Measurements from ENCODE around the gene USP25. TPM values are rescaled to one million over a fixed set of nuclear protein-coding genes. Genes with fewer than 3 reads are reported as not detected.
A peak's percentile ranks its signal among the peaks of the same experiment; 100 is the strongest.
"Not testable (repeated sequence)": the region's sequence is repeated elsewhere in the genome, so short reads cannot be mapped to it uniquely, and the experiment has no call there.

The USP25 gene
- total RNA-seq, 2 donors from 2014 or later: 20.9 to 32.7 TPM

- DNase-seq (ENCODE audit: low spot score in 2 of 2) (no peak), ATAC-seq (no peak)
- no peaks in the 10 kb centered on the region for H3K9me3 Mint-ChIP-seq
- peaks cover 6 to 8% of the 10 kb centered on the region in 2 donors for H3K36me3 Mint-ChIP-seq
- no peak overlapping the region for H3K27ac Mint-ChIP-seq
Observed at GRCh38 chr21:15728046-15728445, 1.7 kb upstream of the USP25 start.

DNA sequence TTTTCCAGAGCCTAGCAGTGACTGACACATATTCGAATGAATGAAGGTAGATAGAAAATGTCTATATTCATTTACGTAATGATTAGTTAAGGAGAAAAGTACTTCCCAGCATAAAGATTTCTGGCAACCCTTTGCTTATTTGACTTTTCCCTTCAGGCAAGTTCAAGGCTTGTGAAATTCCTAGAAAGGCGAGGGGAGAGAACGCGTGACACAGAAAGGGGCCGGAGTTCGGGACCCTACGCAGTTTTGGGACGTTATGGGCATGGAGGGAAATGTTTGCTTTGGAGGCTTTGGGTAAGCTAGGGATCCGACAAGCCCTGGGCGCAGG, 472 bp upstream of the USP25 start:
- ATAC-seq (no peak), DNase-seq (ENCODE audit: low spot score in 2 of 2) (no peak)
- Mint-ChIP-seq H3K36me3 (peaks cover 6 to 8% of the 10 kb centered on the region in 2 donors), H3K9me3 (no peaks in the 10 kb centered on the region), H3K27ac (no peak overlapping the region)

DNA sequence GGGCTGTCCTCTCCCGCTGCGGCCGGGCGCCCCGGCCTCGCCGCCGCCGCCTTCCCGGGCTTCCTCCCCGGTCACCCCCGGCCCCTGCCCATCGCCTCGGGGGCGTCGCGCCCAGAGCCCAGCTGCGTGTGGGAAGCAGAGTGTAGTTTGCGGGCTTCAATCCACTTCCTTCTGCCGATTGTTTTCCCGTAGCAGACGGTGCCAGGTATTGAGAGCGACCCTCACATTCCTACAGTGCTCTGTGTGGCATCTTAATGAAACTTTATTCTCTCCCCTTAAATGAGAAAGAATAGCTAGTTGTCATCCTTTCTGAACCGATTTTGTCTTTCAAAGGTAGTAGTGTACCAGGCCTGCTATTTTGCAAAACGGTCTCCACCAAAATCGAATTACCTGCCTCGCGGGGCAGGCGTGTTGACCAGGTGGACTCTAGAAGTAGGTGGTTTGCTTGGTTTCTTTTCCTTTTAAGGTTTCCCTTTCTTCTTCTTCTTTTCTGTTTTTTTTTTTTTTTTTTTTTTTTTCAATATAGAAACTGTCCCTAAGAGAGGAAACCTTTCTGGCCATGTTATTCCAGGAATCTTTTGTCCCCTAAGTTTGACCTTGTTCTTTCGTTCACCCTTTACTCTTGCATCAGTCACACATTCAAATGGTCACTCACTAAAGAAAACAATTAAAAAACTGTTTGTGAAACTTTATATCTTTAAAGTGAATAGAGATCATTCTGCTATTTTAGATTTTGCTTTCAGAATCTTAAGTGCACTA, 881 bp downstream of the USP25 start:
- peak overlapping the region; percentile 89 to 93 for H3K27ac Mint-ChIP-seq
- H3K9me3 Mint-ChIP-seq: no peaks in the 10 kb centered on the region
- peak in 1 of 2 donors; percentile 0 for ATAC-seq
- H3K36me3 Mint-ChIP-seq: peaks cover 6 to 8% of the 10 kb centered on the region in 2 donors
- no peak for DNase-seq (ENCODE audit: low spot score in 2 of 2)

DNA sequence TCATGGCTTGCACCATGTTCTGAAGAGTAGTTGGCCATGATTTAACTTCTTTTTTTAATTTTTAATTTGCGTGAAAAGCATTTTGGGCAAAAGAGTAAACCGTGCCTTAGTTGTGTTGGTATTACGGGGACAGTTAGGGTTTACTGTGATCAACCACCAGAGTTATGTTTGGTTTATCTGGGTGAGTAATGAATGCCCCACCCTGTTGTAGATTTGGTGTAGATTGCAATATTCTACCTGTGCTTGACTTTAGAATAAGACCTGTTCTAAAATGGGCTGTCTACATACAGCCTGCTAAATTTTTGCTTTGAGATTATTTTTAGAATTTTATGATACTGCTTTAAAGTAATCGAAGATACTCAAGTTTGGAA, 1.4 kb downstream of the USP25 start:
- no peak for ATAC-seq
- DNase-seq (ENCODE audit: low spot score in 2 of 2): no peak
- peaks cover 6 to 8% of the 10 kb centered on the region in 2 donors for H3K36me3 Mint-ChIP-seq
- H3K9me3 Mint-ChIP-seq: no peaks in the 10 kb centered on the region
- peak overlapping the region; percentile 79 to 89 for H3K27ac Mint-ChIP-seq

- no peak for DNase-seq (ENCODE audit: low spot score in 2 of 2)
Observed at GRCh38 chr21:15732290-15732995, 2.7 kb downstream of the USP25 start.

DNA sequence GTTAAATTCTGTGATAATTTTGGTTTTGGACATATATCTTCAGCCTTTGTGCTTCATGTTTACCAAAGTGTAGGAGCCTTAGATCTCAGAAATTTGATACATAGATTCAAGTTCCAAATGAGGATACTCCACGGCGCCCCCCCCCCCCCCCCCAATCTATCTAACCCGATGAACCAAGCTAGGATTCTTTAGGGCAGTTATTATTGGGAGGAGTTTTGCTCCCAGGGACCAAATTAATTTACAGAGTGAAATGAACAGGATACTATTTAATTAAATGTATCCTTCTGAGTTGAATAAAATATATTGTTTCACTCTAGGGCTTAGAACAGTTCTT, 3.2 kb downstream of the USP25 start:
- ATAC-seq (no peak), DNase-seq (ENCODE audit: low spot score in 2 of 2) (no peak)
- peak overlapping the region; percentile 74 to 78 for H3K27ac Mint-ChIP-seq
- H3K9me3 Mint-ChIP-seq: no peaks in the 10 kb centered on the region
- peaks cover 6 to 18% of the 10 kb centered on the region in 2 donors for H3K36me3 Mint-ChIP-seq

More at GRCh38 chr21:15732290-15732995, 2.7 kb downstream of the USP25 start:
- Mint-ChIP-seq H3K9me3 (no peaks in the 10 kb centered on the region), H3K36me3 (peaks cover 6 to 13% of the 10 kb centered on the region in 2 donors), H3K27ac (peak overlapping the region; percentile 78 to 90)
- peak; percentile 53 to 57 for ATAC-seq

GRCh38 chr21:15735409-15735808, 5.6 kb downstream of the USP25 start:
- peaks cover 4 to 22% of the 10 kb centered on the region in 2 donors for H3K36me3 Mint-ChIP-seq
- peak overlapping the region in 1 of 2 donors; percentile 72 for H3K27ac Mint-ChIP-seq
- DNase-seq (ENCODE audit: low spot score in 2 of 2): no peak
- H3K9me3 Mint-ChIP-seq: no peaks in the 10 kb centered on the region
- ATAC-seq: no peak

GRCh38 chr21:15735931-15736330, 6.1 kb downstream of the USP25 start:
- H3K27ac Mint-ChIP-seq: peak overlapping the region in 1 of 2 donors; percentile 72
- not testable (repeated sequence) for DNase-seq (ENCODE audit: low spot score in 2 of 2); H3K9me3 Mint-ChIP-seq; ATAC-seq
- H3K36me3 Mint-ChIP-seq: peaks cover 0 to 17% of the 10 kb centered on the region in 2 donors

- Mint-ChIP-seq H3K36me3 (peaks cover 0 to 33% of the 10 kb centered on the region in 2 donors), H3K27ac (peak overlapping the region in 1 of 2 donors; percentile 29)
- not testable (repeated sequence) for DNase-seq (ENCODE audit: low spot score in 2 of 2); ATAC-seq; H3K9me3 Mint-ChIP-seq
Observed at GRCh38 chr21:15738779-15739178, 9.0 kb downstream of the USP25 start.

DNA sequence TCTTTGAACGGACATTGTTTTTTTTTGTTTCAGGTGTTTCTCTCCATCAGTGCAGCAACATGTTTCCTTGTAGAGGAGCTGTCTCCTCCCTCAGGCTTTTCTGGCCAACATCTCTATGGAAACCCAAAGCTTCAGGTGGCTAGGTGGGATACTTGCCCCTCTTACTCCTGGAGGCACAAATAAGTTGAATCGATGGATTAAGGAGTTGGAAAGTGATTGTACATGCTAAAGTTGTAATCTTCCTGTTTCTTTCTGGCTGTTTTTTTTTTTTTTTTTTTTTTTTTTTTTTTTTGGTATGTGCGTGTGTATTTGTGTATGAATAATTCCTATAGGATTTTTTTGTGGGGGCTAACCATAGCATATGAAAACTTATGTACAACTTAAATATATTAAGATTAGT, 10.6 kb downstream of the USP25 start:
- DNase-seq (ENCODE audit: low spot score in 2 of 2): no peak
- no peaks in the 10 kb centered on the region for H3K9me3 Mint-ChIP-seq
- peaks cover 0 to 33% of the 10 kb centered on the region in 2 donors for H3K36me3 Mint-ChIP-seq
- no peak for ATAC-seq
- no peak overlapping the region for H3K27ac Mint-ChIP-seq

DNA sequence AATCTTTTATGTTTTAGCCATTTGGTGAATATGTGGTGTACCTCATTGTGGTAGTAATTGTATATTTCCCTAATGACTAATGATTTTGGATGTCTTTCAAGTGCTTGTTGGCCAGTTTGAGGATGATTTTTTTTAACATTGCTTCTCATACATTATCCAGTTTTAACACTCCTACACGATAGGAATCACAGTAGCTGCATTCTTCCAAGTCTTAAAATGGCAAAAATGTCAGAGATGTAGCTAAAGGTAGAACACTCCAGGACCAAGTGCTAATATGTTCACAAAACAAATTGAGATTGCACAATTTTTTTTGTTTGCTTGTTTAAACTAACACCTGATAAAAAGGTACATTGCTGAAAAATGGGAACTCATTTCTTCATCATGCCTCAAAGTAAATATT, 11.7 kb downstream of the USP25 start:
- Mint-ChIP-seq H3K27ac (no peak overlapping the region), H3K9me3 (no peaks in the 10 kb centered on the region), H3K36me3 (peaks cover 0 to 38% of the 10 kb centered on the region in 2 donors)
- ATAC-seq (no peak), DNase-seq (ENCODE audit: low spot score in 2 of 2) (no peak)

GRCh38 chr21:15742052-15742670, 12.4 kb downstream of the USP25 start:
- Mint-ChIP-seq H3K9me3 (no peaks in the 10 kb centered on the region), H3K36me3 (peaks cover 0 to 37% of the 10 kb centered on the region in 2 donors), H3K27ac (peak overlapping the region in 1 of 2 donors; percentile 30)
- ATAC-seq (no peak), DNase-seq (ENCODE audit: low spot score in 2 of 2) (no peak)

GRCh38 chr21:15742694-15743093, 12.9 kb downstream of the USP25 start:
- DNase-seq (ENCODE audit: low spot score in 2 of 2) (no peak), ATAC-seq (no peak)
- H3K36me3 Mint-ChIP-seq: peaks cover 0 to 32% of the 10 kb centered on the region in 2 donors
- H3K9me3 Mint-ChIP-seq: no peaks in the 10 kb centered on the region
- H3K27ac Mint-ChIP-seq: peak overlapping the region in 1 of 2 donors; percentile 30

DNA sequence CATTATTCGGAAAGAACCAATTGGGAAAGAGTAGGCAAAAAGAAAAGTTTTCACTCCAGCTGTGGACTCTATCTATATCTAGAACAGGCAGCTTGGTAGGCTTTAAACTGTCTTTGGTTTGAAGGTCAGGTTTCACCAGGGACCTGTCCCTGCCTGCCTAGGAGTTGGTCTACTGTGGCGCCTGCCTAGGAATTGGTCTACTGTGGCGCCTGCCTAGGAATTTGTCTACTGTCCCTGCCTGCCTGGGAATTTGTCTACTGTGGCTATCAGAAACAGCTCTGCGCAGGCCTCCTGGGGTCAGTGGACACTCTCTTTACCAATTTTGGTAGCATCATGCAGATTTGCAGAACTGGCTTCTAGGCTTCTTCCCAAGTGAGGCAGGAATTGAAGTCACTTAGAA, 13.8 kb downstream of the USP25 start:
- ATAC-seq: no peak
- Mint-ChIP-seq H3K9me3 (no peaks in the 10 kb centered on the region), H3K27ac (peak overlapping the region in 1 of 2 donors; percentile 30), H3K36me3 (peaks cover 0 to 24% of the 10 kb centered on the region in 2 donors)
- no peak for DNase-seq (ENCODE audit: low spot score in 2 of 2)

- DNase-seq (ENCODE audit: low spot score in 2 of 2) (no peak), ATAC-seq (no peak)
- Mint-ChIP-seq H3K36me3 (peaks cover 0 to 32% of the 10 kb centered on the region in 2 donors), H3K27ac (no peak overlapping the region), H3K9me3 (no peaks in the 10 kb centered on the region)
Observed at GRCh38 chr21:15744926-15745325, 15.1 kb downstream of the USP25 start.

DNA sequence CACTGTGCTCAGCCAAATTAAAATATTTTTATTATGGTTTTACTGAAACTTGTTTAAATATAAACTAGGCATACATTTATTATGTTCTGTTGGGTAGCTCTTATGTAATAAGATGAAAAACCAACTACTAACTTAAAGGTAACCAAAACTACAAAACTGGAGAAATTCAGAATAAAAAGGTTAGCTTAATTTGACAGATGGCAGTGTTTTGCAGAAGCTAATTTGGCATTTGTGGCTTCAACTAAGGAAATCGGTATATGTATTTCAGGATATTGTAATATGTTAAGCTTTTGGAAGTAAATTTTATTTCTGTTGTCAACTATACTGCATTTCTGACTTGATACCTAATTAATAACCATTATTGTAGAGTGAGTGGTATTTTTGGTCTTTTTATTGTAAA, 18.8 kb downstream of the USP25 start:
- Mint-ChIP-seq H3K9me3 (no peaks in the 10 kb centered on the region), H3K27ac (no peak overlapping the region), H3K36me3 (peaks cover 0 to 17% of the 10 kb centered on the region in 2 donors)
- no peak for DNase-seq (ENCODE audit: low spot score in 2 of 2)
- no peak for ATAC-seq

DNA sequence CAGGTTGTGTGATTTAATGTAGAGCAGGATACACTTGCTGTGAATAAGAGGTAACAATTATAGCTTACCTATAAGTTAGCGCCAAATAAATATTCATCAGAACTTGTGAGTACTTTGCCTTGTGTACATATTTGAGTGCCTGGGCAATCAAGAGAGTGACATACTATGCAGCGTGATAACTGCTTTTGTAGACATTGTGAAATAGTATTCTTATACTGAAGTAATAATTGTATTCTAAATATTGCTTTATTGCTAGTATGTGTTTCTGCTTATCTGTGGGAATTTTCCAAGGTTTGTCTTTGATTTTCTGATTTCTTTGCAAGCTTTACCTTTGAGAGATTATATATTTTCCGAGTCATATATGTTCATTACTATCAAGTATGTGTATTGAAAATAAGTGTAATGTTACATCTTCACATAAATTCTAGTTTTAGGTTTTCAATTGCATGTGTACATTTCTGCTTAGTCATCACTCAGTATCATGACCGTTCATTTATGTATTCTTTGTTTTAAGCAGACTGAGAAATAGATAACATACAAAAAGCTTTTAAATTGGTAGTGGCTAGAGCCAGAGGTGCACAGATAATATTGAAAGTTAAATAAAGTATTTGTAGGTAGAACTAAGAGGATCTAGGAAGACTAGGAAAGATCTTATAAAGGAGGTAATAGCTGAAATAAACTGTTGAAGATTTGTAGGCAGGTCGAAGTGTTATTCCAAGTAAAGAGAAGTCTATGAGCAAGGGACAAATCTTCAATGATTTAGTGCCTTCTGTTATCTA, 19.5 kb downstream of the USP25 start:
- DNase-seq (ENCODE audit: low spot score in 2 of 2) (no peak), ATAC-seq (no peak)
- H3K36me3 Mint-ChIP-seq: peaks cover 0 to 17% of the 10 kb centered on the region in 2 donors
- peak overlapping the region in 1 of 2 donors; percentile 78 for H3K27ac Mint-ChIP-seq
- no peaks in the 10 kb centered on the region for H3K9me3 Mint-ChIP-seq

Data from activated naive CD4-positive, alpha-beta T cell treated with anti-CD3 and anti-CD28 coated beads, Interleukin-2, amount 50 U/mL, for 72 hours (primary cell).